ENCODE results near the gene TLE5. TPM values are rescaled to one million over a fixed set of nuclear protein-coding genes. Genes with fewer than 3 reads are reported as not detected.

The TLE5 gene
- total RNA-seq, 2 experiments from 2014 or later, result 722 to 793 TPM

DNA sequence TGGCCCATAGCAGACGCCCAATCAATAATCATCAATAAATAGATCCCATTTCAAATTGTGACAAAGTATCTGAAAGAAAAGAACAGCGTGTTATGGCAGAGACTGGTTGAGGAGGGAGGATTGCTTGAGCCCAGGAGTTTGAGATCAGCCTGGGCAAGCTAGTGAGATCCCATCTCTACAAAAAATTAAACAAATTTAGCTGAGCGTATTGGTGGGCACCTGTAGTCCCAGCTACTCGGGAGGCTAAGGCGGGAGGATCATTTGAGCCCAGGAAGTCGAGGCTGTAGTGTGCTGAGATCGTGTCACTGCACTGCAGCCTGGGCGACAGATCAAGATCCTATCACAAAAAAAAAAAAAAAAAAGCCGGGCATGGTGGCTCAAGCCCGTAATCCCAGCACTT lies 25.5 kb upstream of the TLE5 start:
- Histone ChIP-seq H3K27ac (ENCODE audit: low read depth in 1 of 2, low read length in 2 of 2) (no peak overlapping the region), H3K9me3 (ENCODE audit: control insufficient read depth in 1 of 2, insufficient read depth in 1 of 2, low read length in 2 of 2) (no peaks in the 10 kb centered on the region), H3K27me3 (ENCODE audit: control insufficient read depth in 1 of 2, insufficient read depth in 2 of 2, low read length in 2 of 2) (no peaks in the 10 kb centered on the region), H3K4me1 (ENCODE audit: insufficient read depth, low read length) (no peaks in the 10 kb centered on the region), H3K4me3 (ENCODE audit: low read length) (no peak overlapping the region), H3K36me3 (ENCODE audit: insufficient read depth, low read length) (no peaks in the 10 kb centered on the region)
- ATAC-seq (ENCODE audit: poor library complexity) (no peak), DNase-seq (no peak)
- Mint-ChIP-seq H3K9me3 (no peaks in the 10 kb centered on the region), H3K36me3 (ENCODE audit: low read depth) (no peaks in the 10 kb centered on the region), H3K27ac (no peak overlapping the region), H3K27me3 (no peaks in the 10 kb centered on the region), H3K4me3 (no peak overlapping the region), H3K4me1 (ENCODE audit: low read depth) (no peaks in the 10 kb centered on the region)
- ChIA-PET CTCF (interaction anchor here (1.5 kb wide), 1 partner anchor 16 kb away, joined by 4 read pairs; no protein-coding TSS in a partner anchor), POLR2A (interaction anchor here (0.6 kb wide), 1 partner anchor 715 kb away, joined by 3 read pairs; no protein-coding TSS in a partner anchor)
- TF ChIP-seq, protein P1, sequence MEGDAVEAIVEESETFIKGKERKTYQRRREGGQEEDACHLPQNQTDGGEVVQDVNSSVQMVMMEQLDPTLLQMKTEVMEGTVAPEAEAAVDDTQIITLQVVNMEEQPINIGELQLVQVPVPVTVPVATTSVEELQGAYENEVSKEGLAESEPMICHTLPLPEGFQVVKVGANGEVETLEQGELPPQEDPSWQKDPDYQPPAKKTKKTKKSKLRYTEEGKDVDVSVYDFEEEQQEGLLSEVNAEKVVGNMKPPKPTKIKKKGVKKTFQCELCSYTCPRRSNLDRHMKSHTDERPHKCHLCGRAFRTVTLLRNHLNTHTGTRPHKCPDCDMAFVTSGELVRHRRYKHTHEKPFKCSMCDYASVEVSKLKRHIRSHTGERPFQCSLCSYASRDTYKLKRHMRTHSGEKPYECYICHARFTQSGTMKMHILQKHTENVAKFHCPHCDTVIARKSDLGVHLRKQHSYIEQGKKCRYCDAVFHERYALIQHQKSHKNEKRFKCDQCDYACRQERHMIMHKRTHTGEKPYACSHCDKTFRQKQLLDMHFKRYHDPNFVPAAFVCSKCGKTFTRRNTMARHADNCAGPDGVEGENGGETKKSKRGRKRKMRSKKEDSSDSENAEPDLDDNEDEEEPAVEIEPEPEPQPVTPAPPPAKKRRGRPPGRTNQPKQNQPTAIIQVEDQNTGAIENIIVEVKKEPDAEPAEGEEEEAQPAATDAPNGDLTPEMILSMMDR (IDR thresholded peaks at IDR 0.05), result no peak
- intact Hi-C loops (cut with DNase I, micrococcal nuclease), result no loop called here

- Histone ChIP-seq H3K9me3 (ENCODE audit: control insufficient read depth in 1 of 2, insufficient read depth in 1 of 2, low read length in 2 of 2) (no peaks in the 10 kb centered on the region), H3K36me3 (ENCODE audit: insufficient read depth, low read length) (no peaks in the 10 kb centered on the region), H3K4me1 (ENCODE audit: insufficient read depth, low read length) (no peaks in the 10 kb centered on the region), H3K4me3 (ENCODE audit: low read length) (no peak overlapping the region), H3K27me3 (ENCODE audit: control insufficient read depth in 1 of 2, insufficient read depth in 2 of 2, low read length in 2 of 2) (no peaks in the 10 kb centered on the region), H3K27ac (ENCODE audit: low read depth in 1 of 2, low read length in 2 of 2) (no peak overlapping the region)
- POLR2A ChIA-PET, result no interaction called here
- ATAC-seq (ENCODE audit: poor library complexity) (no peak), DNase-seq (no peak)
- Mint-ChIP-seq H3K4me1 (ENCODE audit: low read depth) (no peaks in the 10 kb centered on the region), H3K27me3 (no peaks in the 10 kb centered on the region), H3K36me3 (ENCODE audit: low read depth) (no peaks in the 10 kb centered on the region), H3K9me3 (no peaks in the 10 kb centered on the region), H3K4me3 (no peak overlapping the region), H3K27ac (no peak overlapping the region)
- TF ChIP-seq, protein P1 (IDR thresholded peaks at IDR 0.05), result no peak
- intact Hi-C loops (cut with DNase I, micrococcal nuclease), result no loop called here
- CTCF ChIA-PET, result interaction anchor here (1.8 kb wide), 1 partner anchor 24 kb away, joined by 4 read pairs; no protein-coding TSS in a partner anchor
Measured at GRCh38 chr19:3084943-3085342, 22.6 kb upstream of the TLE5 start.

DNA sequence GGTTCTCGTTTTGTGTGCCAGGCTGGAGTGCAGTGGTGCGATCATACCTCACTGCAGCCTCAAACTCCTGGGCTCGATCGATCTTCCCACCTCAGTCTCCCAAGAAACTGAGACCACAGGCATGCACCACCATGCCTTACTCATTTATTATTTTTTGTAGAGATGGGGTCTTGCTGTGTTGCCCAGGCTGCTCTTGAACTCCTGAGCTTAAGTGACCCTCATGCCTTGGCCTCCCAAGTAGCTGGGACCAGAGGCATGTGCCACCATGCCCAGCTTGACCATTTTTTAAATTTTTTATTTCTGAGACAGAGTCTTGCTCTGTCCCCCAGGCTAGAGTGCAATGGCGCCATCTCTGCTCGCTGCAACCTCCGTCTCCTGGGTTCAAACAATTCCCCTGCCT lies 21.7 kb upstream of the TLE5 start:
- no peaks in the 10 kb centered on the region for H3K9me3 Mint-ChIP-seq
- intact Hi-C loops (cut with DNase I, micrococcal nuclease), result no loop called here
- H3K4me3 Mint-ChIP-seq, result no peak overlapping the region
- CTCF ChIA-PET, result no interaction called here
- Histone ChIP-seq H3K9me3 (ENCODE audit: control insufficient read depth in 1 of 2, insufficient read depth in 1 of 2, low read length in 2 of 2) (no peaks in the 10 kb centered on the region), H3K27me3 (ENCODE audit: control insufficient read depth in 1 of 2, insufficient read depth in 2 of 2, low read length in 2 of 2) (no peaks in the 10 kb centered on the region), H3K4me1 (ENCODE audit: insufficient read depth, low read length) (no peaks in the 10 kb centered on the region), H3K36me3 (ENCODE audit: insufficient read depth, low read length) (no peaks in the 10 kb centered on the region), H3K4me3 (ENCODE audit: low read length) (no peak overlapping the region), H3K27ac (ENCODE audit: low read depth in 1 of 2, low read length in 2 of 2) (no peak overlapping the region)
- TF ChIP-seq, protein P1 (IDR thresholded peaks at IDR 0.05), result no peak
- H3K27ac Mint-ChIP-seq, result no peak overlapping the region
- ATAC-seq (ENCODE audit: poor library complexity) (no peak), DNase-seq (no peak)
- no peaks in the 10 kb centered on the region for H3K27me3 Mint-ChIP-seq
- POLR2A ChIA-PET, result no interaction called here
- no peaks in the 10 kb centered on the region for H3K36me3 Mint-ChIP-seq (ENCODE audit: low read depth)
- no peaks in the 10 kb centered on the region for H3K4me1 Mint-ChIP-seq (ENCODE audit: low read depth)
